Ovary (tissue), 9 donors: ENCODE data around the gene ZCCHC8. TPM values are rescaled to one million over a fixed set of nuclear protein-coding genes. Genes with fewer than 3 reads are reported as not detected.

Experiments used
- DNase-seq, 5 donors: peaks; one replicate each; pipeline ENCODE4 v3.0.0-alpha.2; 2019 to 2020
- H3K27ac ChIP-seq, 2 donors: fragments of 200-600 bp; one replicate each; pipeline versions ENCODE4 v1.5.1 to v1.8.0; 2019 to 2022
- H3K27me3 ChIP-seq: fragments of 200-600 bp; one replicate; pipeline ENCODE4 v1.8.0; 2022
- H3K36me3 ChIP-seq: fragments of 200-600 bp; sonication (generic); one replicate; pipeline ENCODE4 v1.5.1; 2019
- H3K4me1 ChIP-seq: one replicate; pipeline ENCODE4 v1.8.1; 2013; ENCODE audit warnings: mild to moderate bottlenecking, moderate library complexity; ENCODE audit not compliant: insufficient read depth
- H3K4me3 ChIP-seq: fragments of 200-600 bp; sonication (generic); one replicate; pipeline ENCODE4 v1.5.1; 2017
- H3K9me3 ChIP-seq, 2 donors: fragments of 200-600 bp in 1 of 2; sonication (generic) in 1 of 2; one replicate each; pipeline versions ENCODE4 v1.5.1 to v1.8.1; 2013 to 2019; ENCODE audit warnings: mild to moderate bottlenecking in 1 of 2, moderate library complexity in 1 of 2
- CTCF ChIP-seq, 3 donors: fragments of 450-650 bp in 2 of 3; fragments of 200-600 bp in 1 of 3; IDR thresholded peaks; one replicate each; pipeline versions ENCODE4 v1.5.1 to v1.8.0; 2016 to 2022; ENCODE audit warnings: antibody characterized with exemption in 3 of 3, mild to moderate bottlenecking in 1 of 3
- EP300 ChIP-seq: sonication (generic); formaldehyde crosslinking; IDR thresholded peaks from one replicate; pipeline ENCODE4 v1.6.1; 2017; ENCODE audit warnings: antibody characterized with exemption
- POLR2A ChIP-seq: fragments of 450-650 bp; IDR thresholded peaks from one replicate; pipeline ENCODE4 v1.6.1; 2017; ENCODE audit warnings: antibody characterized with exemption, mild to moderate bottlenecking, moderate library complexity
- WGBS, 3 donors: extraction: QIAGEN DNeasy Blood & Tissue Kit in 1 of 3; methylation state at CpG; one replicate each; pipeline versions ENCODE4 v1.1.5 to v1.1.7; 2013 to 2017; 5-methylcytosine and 5-hydroxymethylcytosine counted together
- intact Hi-C, 4 donors: fragments of 100-400 bp; cut with DNase I; formaldehyde crosslinking; loops; one replicate each; pipeline versions ENCODE4 v1.11.0 to v1.15.1; 2022 to 2023
- polyA plus RNA-seq, 2 donors: library from polyadenylated mRNA; stranded (reverse); fragments of 200-250 nt in 1 of 2; fragments of 350-450 nt in 1 of 2; fragmentation: Illumina TruSeq in 1 of 2; extraction: RNeasy Lipid Tissue Mini Kit (QIAGEN cat#74804) in 1 of 2; gene quantifications; one replicate each; pipeline ENCODE4 v1.2.3, GENCODE V29; 2013 to 2014
- total RNA-seq, 7 donors: library from RNA; depleted of rRNA in 2 of 7; stranded (reverse); fragments of >200 nt in 2 of 7; fragmentation: NEBNext Ultra II Directional in 3 of 7; extraction: Animal tissue kit (Norgen Biotek cat#: 25700) in 3 of 7; gene quantifications; one replicate each; pipeline versions ENCODE4 v1.1.0 to v1.2.4, GENCODE V29; 2016 to 2023
- donor health status: DM: no; HTN: no; CAD: no; lungs with moderate emphysema.
- donor health status: DM: no; HTN: no; CAD: no.
- donor health status: Bipolar disorder and iron deficiency.
- donor health status: DM: yes; HTN: yes; CAD: no.
- donor health status: DM: no; HTN: no; CAD: no.
- donor health status: DM: yes; HTN: yes; CAD: no.

The ZCCHC8 gene
- total and polyA plus RNA-seq, 9 donors, result 18.0 to 31.8 (median 22.7) TPM

DNA sequence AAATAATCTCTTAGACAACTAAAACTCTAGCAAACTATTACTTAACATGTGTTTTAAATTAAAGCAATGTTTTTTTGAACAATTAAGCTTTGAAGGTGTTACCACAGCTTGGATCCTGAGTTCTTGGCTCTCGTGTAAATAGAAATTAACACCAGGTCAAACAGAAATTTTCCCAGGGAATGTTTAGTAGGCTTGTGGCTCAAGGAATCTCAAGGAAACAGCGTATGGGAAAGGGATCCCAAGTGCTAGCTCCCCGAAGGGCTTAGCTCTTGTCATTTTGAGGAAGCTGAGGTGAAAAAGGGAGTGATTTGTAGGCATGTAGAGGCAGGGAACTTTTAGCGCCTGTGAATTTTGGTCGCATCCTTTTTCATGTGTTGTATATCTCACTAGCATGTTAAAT, 37.8 kb upstream of the ZCCHC8 start:
- WGBS, 3 donors, result 90 to 93% (median 91%) methylated on average over 5 of the region's 5 CpGs
- Histone ChIP-seq H3K4me3 (no peak overlapping the region), H3K27ac (no peak overlapping the region), H3K27me3 (no peaks in the 10 kb centered on the region), H3K9me3 (no peaks in the 10 kb centered on the region), H3K36me3 (no peaks in the 10 kb centered on the region), H3K4me1 (no peaks in the 10 kb centered on the region)
- TF ChIP-seq POLR2A (no peak), CTCF (IDR thresholded peaks at IDR 0.05) (no peak), EP300 (no peak)
- DNase-seq, result no peak
- intact Hi-C loops, result no loop called here

- no peak overlapping the region for H3K27ac ChIP-seq
- no peaks in the 10 kb centered on the region for H3K4me1 ChIP-seq
- H3K36me3 ChIP-seq, result no peaks in the 10 kb centered on the region
- 90 to 95% (median 94%) methylated on average over 4 of the region's 4 CpGs for WGBS, 3 donors
- H3K27me3 ChIP-seq, result no peaks in the 10 kb centered on the region
- intact Hi-C loops, result no loop called here
- H3K9me3 ChIP-seq, result no peaks in the 10 kb centered on the region
- DNase-seq, result no peak
- H3K4me3 ChIP-seq, result no peak overlapping the region
- TF ChIP-seq POLR2A (no peak), EP300 (no peak), CTCF (IDR thresholded peaks at IDR 0.05) (no peak)
These were observed 36.3 kb upstream of the ZCCHC8 start for GRCh38 chr12:122537021-122537420.

DNA sequence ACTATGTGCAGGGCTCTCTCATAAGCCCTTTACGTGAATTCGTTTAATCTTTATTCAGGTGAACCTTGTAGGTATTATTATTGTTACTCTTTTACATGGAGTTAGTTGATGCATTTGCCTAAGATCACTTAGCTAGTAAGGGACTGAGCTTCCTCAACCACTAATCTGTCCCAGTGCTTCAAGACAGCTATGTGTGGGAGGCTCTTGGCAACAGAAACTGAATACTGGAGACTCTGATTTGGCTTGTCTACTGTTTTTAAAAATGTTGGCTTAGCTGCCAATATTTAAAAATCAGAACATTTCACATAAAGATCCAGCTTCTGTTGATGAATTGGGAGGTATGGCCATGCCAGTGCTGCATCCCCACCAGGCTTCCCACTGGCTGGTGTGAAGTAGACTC, 33.1 kb upstream of the ZCCHC8 start:
- Histone ChIP-seq H3K27me3 (no peaks in the 10 kb centered on the region), H3K4me1 (no peaks in the 10 kb centered on the region), H3K4me3 (no peak overlapping the region), H3K36me3 (no peaks in the 10 kb centered on the region), H3K27ac (no peak overlapping the region), H3K9me3 (no peaks in the 10 kb centered on the region)
- WGBS, 3 donors, result 44 to 77% (median 48%) methylated on average over 2 of the region's 2 CpGs
- TF ChIP-seq EP300 (no peak), POLR2A (no peak), CTCF (IDR thresholded peaks at IDR 0.05) (no peak)
- intact Hi-C loops, result no loop called here
- DNase-seq, result no peak

GRCh38 chr12:122528992-122529391, 28.3 kb upstream of the ZCCHC8 start:
- WGBS, 3 donors, result 96 to 98% (median 96%) methylated on average over 6 of the region's 6 CpGs
- Histone ChIP-seq H3K27ac (no peak overlapping the region), H3K9me3 (no peaks in the 10 kb centered on the region), H3K4me1 (peaks cover 3% of the 10 kb centered on the region), H3K36me3 (no peaks in the 10 kb centered on the region), H3K27me3 (no peaks in the 10 kb centered on the region), H3K4me3 (no peak overlapping the region)
- intact Hi-C loops, result no loop called here
- no peak for DNase-seq
- TF ChIP-seq POLR2A, result no peak
- TF ChIP-seq CTCF (IDR thresholded peaks at IDR 0.05), result no peak
- TF ChIP-seq EP300, result no peak

GRCh38 chr12:122528582-122528981, 27.9 kb upstream of the ZCCHC8 start:
- WGBS, 3 donors, result 92 to 98% (median 92%) methylated on average over 7 of the region's 7 CpGs
- no peak overlapping the region for H3K27ac ChIP-seq
- no peaks in the 10 kb centered on the region for H3K9me3 ChIP-seq
- TF ChIP-seq CTCF (IDR thresholded peaks at IDR 0.05), result no peak
- TF ChIP-seq POLR2A, result no peak
- TF ChIP-seq EP300, result no peak
- no peak for DNase-seq
- peaks cover 3% of the 10 kb centered on the region for H3K4me1 ChIP-seq
- intact Hi-C loops, result no loop called here
- no peak overlapping the region for H3K4me3 ChIP-seq
- no peaks in the 10 kb centered on the region for H3K27me3 ChIP-seq
- no peaks in the 10 kb centered on the region for H3K36me3 ChIP-seq
